CD4-positive, alpha-beta T cell (primary cell): ENCODE measurements around the gene COX7A2L. TPM values are rescaled to one million over a fixed set of nuclear protein-coding genes. Genes with fewer than 3 reads are reported as not detected.

Source experiments
- ATAC-seq: fragments of 200-7000 bp; cut with Tn5 transposase; one replicate; pipeline ENCODE4 v1.10.0; 2022; ENCODE audit warnings: mild to moderate bottlenecking; ENCODE audit not compliant: poor library complexity
- CTCF ChIA-PET: fragments of 350-600 bp; sonication (Branson Sonifier 250); formaldehyde crosslinking; loops from one replicate; lab custom pipeline; 2021; ENCODE audit warnings: antibody characterized with exemption, inconsistent platforms; lab: Charles Lee
- POLR2A ChIA-PET: fragments of 350-600 bp; sonication (Branson Sonifier 250); formaldehyde crosslinking; loops from one replicate; lab custom pipeline; 2021; ENCODE audit warnings: antibody characterized with exemption, inconsistent platforms; lab: Charles Lee
- DNase-seq, 14 experiments: peaks; one replicate each; pipeline ENCODE4 v3.0.0-alpha.2; 2013 to 2020; ENCODE audit warnings: mixed read lengths in 2 of 14
- H3K27ac ChIP-seq, 2 donors: one replicate each; pipeline versions ENCODE4 v1.5.1 to v1.7.0; 2013; ENCODE audit warnings: low read length in 2 of 2, low read depth in 1 of 2, mild to moderate bottlenecking in 1 of 2
- H3K27me3 ChIP-seq, 2 experiments: 1 replicate in 1 of 2; 2 replicates in 1 of 2; pipeline versions ENCODE4 v1.6.1 to v1.7.0; 2013; ENCODE audit warnings: low read length in 2 of 2, control low read depth in 1 of 2, mild to moderate bottlenecking in 1 of 2, moderate library complexity in 1 of 2; ENCODE audit not compliant: insufficient read depth in 2 of 2, control insufficient read depth in 1 of 2
- H3K36me3 ChIP-seq: one replicate; pipeline ENCODE4 v1.6.1; 2013; ENCODE audit warnings: low read length, control low read depth; ENCODE audit not compliant: insufficient read depth
- H3K4me1 ChIP-seq: one replicate; pipeline ENCODE4 v1.6.1; 2013; ENCODE audit warnings: low read length, control low read depth; ENCODE audit not compliant: insufficient read depth
- H3K4me3 ChIP-seq: one replicate; pipeline ENCODE4 v1.5.1; 2013; ENCODE audit warnings: mild to moderate bottlenecking, low read length, moderate library complexity
- H3K9me3 ChIP-seq, 2 experiments: 1 replicate in 1 of 2; 2 replicates in 1 of 2; pipeline versions ENCODE4 v1.6.1 to v1.7.0; 2013; ENCODE audit warnings: low read length in 2 of 2, mild to moderate bottlenecking in 2 of 2, control low read depth in 1 of 2, moderate library complexity in 1 of 2; ENCODE audit not compliant: control insufficient read depth in 1 of 2, insufficient read depth in 1 of 2
- H3K27ac Mint-ChIP-seq: one replicate; pipeline ENCODE4 v1.8.0; 2020; ENCODE audit warnings: mixed read lengths
- H3K27me3 Mint-ChIP-seq: one replicate; pipeline ENCODE4 v1.8.0; 2021; ENCODE audit warnings: mixed read lengths
- H3K36me3 Mint-ChIP-seq: one replicate; pipeline ENCODE4 v1.8.0; 2021; ENCODE audit warnings: low read depth, mixed read lengths
- H3K4me1 Mint-ChIP-seq: one replicate; pipeline ENCODE4 v1.8.0; 2021; ENCODE audit warnings: low read depth, mixed read lengths
- H3K4me3 Mint-ChIP-seq: one replicate; pipeline ENCODE4 v1.8.0; 2020; ENCODE audit warnings: mild to moderate bottlenecking, mixed read lengths
- H3K9me3 Mint-ChIP-seq: one replicate; pipeline ENCODE4 v1.8.0; 2020; ENCODE audit warnings: mixed read lengths
- CTCF ChIP-seq: fragments of 200-600 bp; IDR thresholded peaks from one replicate; pipeline ENCODE4 v1.8.0; 2022; ENCODE audit warnings: antibody characterized with exemption, mild to moderate bottlenecking
- intact Hi-C, 2 experiments: fragments of 100-400 bp; cut with DNase I in 1 of 2; cut with micrococcal nuclease in 1 of 2; formaldehyde crosslinking; loops; one replicate each; pipeline versions ENCODE4 v1.15.1 to v1.9.0; 2023 to 2025; cut with DNase I, micrococcal nuclease
- total RNA-seq, 174 experiments: library from RNA in 2 of 174; stranded (reverse) in 2 of 174; gene quantifications; one replicate each; pipeline ENCODE4 v1.2.3 and lab custom pipeline; 2021 to 2026

COX7A2L gene
- total RNA-seq, 2 experiments from 2014 or later = 51.3 to 57.3 TPM

DNA sequence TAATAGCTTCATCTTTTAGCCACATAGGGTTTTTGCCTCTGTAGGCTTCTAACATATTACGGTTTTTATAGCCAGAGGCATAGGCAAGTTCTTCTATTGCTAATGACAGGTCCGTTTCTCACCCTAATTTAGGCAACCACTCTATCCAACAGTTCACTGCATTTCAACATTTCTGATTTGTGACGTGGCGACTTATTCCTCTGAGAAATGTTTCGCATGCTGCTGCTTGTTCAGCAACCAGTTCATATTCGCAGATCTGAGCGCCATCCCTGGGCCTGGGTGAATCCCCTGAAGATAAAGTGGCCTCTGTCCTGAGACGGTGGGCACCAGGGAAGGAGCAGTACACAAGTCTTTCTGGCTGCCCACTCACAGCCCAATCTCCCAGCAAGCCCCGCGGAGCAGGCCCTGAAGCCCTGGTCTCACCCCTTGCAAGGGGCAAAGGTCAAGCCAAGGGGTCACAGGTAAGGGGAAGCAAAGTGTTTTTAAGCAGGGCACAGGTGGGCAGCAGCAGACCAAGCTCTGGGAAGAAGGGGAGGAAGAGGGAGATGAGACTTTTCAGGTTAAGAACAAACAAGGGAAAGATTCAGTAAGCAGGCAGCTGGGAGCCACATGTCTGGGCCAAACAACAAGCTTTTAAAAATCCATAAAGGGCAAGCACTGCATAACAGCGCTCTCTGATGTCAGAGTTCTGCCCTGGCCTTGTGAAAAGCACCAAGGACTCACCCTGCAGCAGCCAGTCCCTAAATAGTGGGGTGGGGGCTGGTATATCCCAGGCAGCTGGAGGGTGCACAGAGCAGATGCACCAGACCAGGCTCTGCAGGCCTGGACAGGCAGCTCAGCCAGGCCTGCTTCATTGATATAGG, 10.8 kb upstream of the COX7A2L start:
- H3K36me3 Mint-ChIP-seq = no peaks in the 10 kb centered on the region
- H3K4me3 Mint-ChIP-seq = no peak overlapping the region
- Histone ChIP-seq H3K4me1 (no peaks in the 10 kb centered on the region), H3K36me3 (no peaks in the 10 kb centered on the region), H3K27me3 (no peaks in the 10 kb centered on the region), H3K27ac (no peak overlapping the region), H3K4me3 (no peak overlapping the region), H3K9me3 (no peaks in the 10 kb centered on the region)
- H3K9me3 Mint-ChIP-seq = no peaks in the 10 kb centered on the region
- no peak for ATAC-seq
- H3K27ac Mint-ChIP-seq = no peak overlapping the region
- H3K4me1 Mint-ChIP-seq = peaks cover 9% of the 10 kb centered on the region
- intact Hi-C loops = no loop called here
- no peak for DNase-seq
- ChIA-PET POLR2A (no interaction called here), CTCF (interaction anchor here (0.7 kb wide), 1 partner anchor 982 kb away, joined by 3 read pairs; no protein-coding TSS in a partner anchor)
- no peak for TF ChIP-seq CTCF
- H3K27me3 Mint-ChIP-seq = no peaks in the 10 kb centered on the region

DNA sequence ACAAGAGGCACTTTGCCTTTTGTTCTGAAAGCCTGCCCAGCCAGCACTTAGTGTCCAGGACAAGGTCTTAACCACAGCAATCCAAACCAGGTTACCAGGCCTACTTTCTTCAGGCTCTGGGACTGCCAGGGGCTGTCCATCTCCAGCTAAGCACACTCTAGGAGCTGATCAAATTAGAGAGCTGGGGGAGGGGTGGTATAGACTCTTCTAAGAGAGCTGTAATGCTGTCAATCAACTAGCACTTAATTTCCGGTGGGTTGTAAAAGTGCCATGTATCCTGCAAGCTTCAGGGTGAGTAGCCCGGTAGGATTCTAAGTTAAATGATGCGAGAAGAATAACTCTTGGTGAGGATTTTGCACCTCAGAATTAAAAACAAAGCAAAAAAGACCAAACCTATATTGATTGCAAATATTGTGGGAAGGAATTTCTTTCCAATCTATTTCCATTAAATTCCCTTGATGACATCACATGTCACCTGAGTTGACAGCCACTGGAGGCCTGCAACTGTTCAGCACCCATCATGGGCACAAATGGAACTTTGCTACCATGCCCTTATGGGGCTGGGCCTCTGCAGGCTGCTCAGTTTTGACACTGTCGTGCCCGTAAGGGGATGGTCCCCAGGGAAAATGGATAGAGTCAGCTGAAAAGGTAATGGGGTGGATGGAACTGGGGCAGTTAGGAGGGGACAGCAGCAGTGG, 8.7 kb upstream of the COX7A2L start:
- Histone ChIP-seq H3K27me3 (no peaks in the 10 kb centered on the region), H3K4me3 (no peak overlapping the region), H3K36me3 (no peaks in the 10 kb centered on the region), H3K9me3 (no peaks in the 10 kb centered on the region), H3K4me1 (no peaks in the 10 kb centered on the region), H3K27ac (no peak overlapping the region)
- intact Hi-C loops = loop anchor here (10.0 kb wide), 2 partner anchors 265 to 1985 kb away; no protein-coding TSS in a partner anchor
- DNase-seq = no peak
- no peaks in the 10 kb centered on the region for H3K9me3 Mint-ChIP-seq
- peaks cover 9% of the 10 kb centered on the region for H3K4me1 Mint-ChIP-seq
- no peak for TF ChIP-seq CTCF
- H3K27ac Mint-ChIP-seq = no peak overlapping the region
- H3K27me3 Mint-ChIP-seq = no peaks in the 10 kb centered on the region
- ChIA-PET CTCF (no interaction called here), POLR2A (no interaction called here)
- no peak for ATAC-seq
- no peaks in the 10 kb centered on the region for H3K36me3 Mint-ChIP-seq
- H3K4me3 Mint-ChIP-seq = no peak overlapping the region

- no peak for DNase-seq
- no peaks in the 10 kb centered on the region for H3K4me1 ChIP-seq
- ChIA-PET CTCF (no interaction called here), POLR2A (no interaction called here)
- no peaks in the 10 kb centered on the region for H3K9me3 ChIP-seq
- Mint-ChIP-seq H3K4me1 (peaks cover 9% of the 10 kb centered on the region), H3K4me3 (no peak overlapping the region), H3K27me3 (no peaks in the 10 kb centered on the region), H3K27ac (no peak overlapping the region), H3K36me3 (no peaks in the 10 kb centered on the region), H3K9me3 (no peaks in the 10 kb centered on the region)
- intact Hi-C loops = loop anchor here (10.0 kb wide), 2 partner anchors 264 to 1986 kb away; no protein-coding TSS in a partner anchor
- TF ChIP-seq CTCF = no peak
- no peak overlapping the region for H3K27ac ChIP-seq
- ATAC-seq = no peak
- H3K27me3 ChIP-seq = no peaks in the 10 kb centered on the region
- no peaks in the 10 kb centered on the region for H3K36me3 ChIP-seq
- H3K4me3 ChIP-seq = no peak overlapping the region
These were observed 8.0 kb upstream of the COX7A2L start for GRCh38 chr2:42368817-42369531.
